HepG2 (cell line): ENCODE measurements around the gene DDX54. TPM values are rescaled to one million over a fixed set of nuclear protein-coding genes. Genes with fewer than 3 reads are reported as not detected.
A peak's percentile ranks its signal among the peaks of the same experiment; 100 is the strongest.

Experiments used
- ARNT ChIP-seq: fragments of 450-650 bp; IDR thresholded peaks from 2 replicates; pipeline ENCODE4 v1.6.1; 2017
- BORCS8-MEF2B ChIP-seq: sonication (generic); formaldehyde crosslinking; IDR thresholded peaks from 2 replicates; pipeline ENCODE4 v1.8.0; 2022; ENCODE audit warnings: mild to moderate bottlenecking, missing genetic modification reagents
- CEBPZ ChIP-seq: IDR thresholded peaks from 2 replicates; pipeline ENCODE4 v1.6.1; 2012; ENCODE audit warnings: low read length, improper control_type of control experiment
- MAX ChIP-seq: IDR thresholded peaks from 2 replicates; pipeline ENCODE4 v1.6.1; 2012; ENCODE audit warnings: inconsistent platforms
- PRDM10 ChIP-seq: sonication (generic); formaldehyde crosslinking; IDR thresholded peaks from 2 replicates; pipeline ENCODE4 v1.4.0; 2020; ENCODE audit warnings: low read depth, missing genetic modification reagents
- SAP130 ChIP-seq: IDR thresholded peaks from 2 replicates; pipeline ENCODE4 v1.6.1; 2016; ENCODE audit warnings: low read depth
- ZEB1 ChIP-seq: IDR thresholded peaks from 2 replicates; pipeline ENCODE4 v1.6.1; 2012; ENCODE audit warnings: mild to moderate bottlenecking, low read depth, inconsistent platforms; ENCODE audit not compliant: insufficient replicate concordance
- ZNF407 ChIP-seq: sonication (generic); formaldehyde crosslinking; IDR thresholded peaks from one replicate; pipeline ENCODE4 v1.5.1; 2020; ENCODE audit warnings: mild to moderate bottlenecking, missing genetic modification reagents; ENCODE audit errors: not compliant biosample characterization
- ZNF639 ChIP-seq: conservative IDR thresholded peaks from 2 replicates; pipeline ENCODE4 v1.6.1; 2018; ENCODE audit warnings: missing genetic modification reagents
- ZNF746 ChIP-seq: sonication (generic); formaldehyde crosslinking; IDR thresholded peaks from 2 replicates; pipeline ENCODE4 v1.8.0; 2022; ENCODE audit warnings: mild to moderate bottlenecking, missing genetic modification reagents
- polyA plus RNA-seq, 8 experiments: library from polyadenylated mRNA; depleted of rRNA in 3 of 8; stranded (reverse) in 7 of 8; unstranded in 1 of 8; fragments of >200 nt; fragmentation: Illumina TruSeq in 4 of 8; extraction: Trizol in 4 of 8; gene quantifications; 2 replicates each; pipeline versions ENCODE4 v1.2.1 to v1.2.3, GENCODE V29; 2011 to 2016; ENCODE audit warnings: low read depth in 4 of 8, missing spikeins in 1 of 8, mixed read lengths in 1 of 8; ENCODE audit not compliant: insufficient read depth in 1 of 8
- total RNA-seq, 5 experiments: library from RNA; depleted of rRNA; stranded (reverse); fragments of >200 nt; fragmentation: Illumina TruSeq; extraction: Trizol; gene quantifications; 2 replicates each; pipeline ENCODE4 v1.2.3, GENCODE V29; 2016; ENCODE audit warnings: low read depth in 1 of 5

Gene DDX54
- total and polyA plus RNA-seq, 2 of the 13 experiments (the other 11 are each of a cell fraction or from before 2014, with no cell fraction given): 59.7 to 61.1 TPM

GRCh38 chr12:113220593-113221180 is 35.4 kb upstream of the DDX54 start (continued):
- TF ChIP-seq ZNF407: no peak
- TF ChIP-seq ZEB1: no peak
- peak; percentile 74; the same call in 1 of the 2 replicates for TF ChIP-seq SAP130
- 0 out of 2 replicates have a peak, but pooled peaks have one; percentile 54 for TF ChIP-seq PRDM10
- no peak for TF ChIP-seq ZNF746 (CRISPR knock-in tag)
- no peak for TF ChIP-seq BORCS8-MEF2B (CRISPR knock-in tag)
- no peak for TF ChIP-seq MAX
- TF ChIP-seq ZNF639 (CRISPR knock-in tag): 0 out of 2 replicates have a peak, but pooled peaks have one; percentile 53
- TF ChIP-seq CEBPZ: peak; percentile 82; the same call in 1 of the 2 replicates
- TF ChIP-seq ARNT: no peak
